Retinal pigment epithelial cell (primary cell): ENCODE results near the gene ANKRD2.

ENCODE experiments used
- DNase-seq: peaks from one replicate; pipeline ENCODE4 v3.0.0-alpha.2; 2010; ENCODE audit warnings: low read depth
- H3K4me3 ChIP-seq: 2 replicates; pipeline ENCODE4 v1.5.1; 2011; ENCODE audit warnings: mild to moderate bottlenecking, low read length, control low read depth, moderate library complexity
- TF ChIP-seq, protein P1 (sequence below): conservative IDR thresholded peaks from 2 replicates; pipeline ENCODE4 v1.5.1; 2011; ENCODE audit warnings: low read depth, low read length, control low read depth, inconsistent platforms

Gene ANKRD2

DNA sequence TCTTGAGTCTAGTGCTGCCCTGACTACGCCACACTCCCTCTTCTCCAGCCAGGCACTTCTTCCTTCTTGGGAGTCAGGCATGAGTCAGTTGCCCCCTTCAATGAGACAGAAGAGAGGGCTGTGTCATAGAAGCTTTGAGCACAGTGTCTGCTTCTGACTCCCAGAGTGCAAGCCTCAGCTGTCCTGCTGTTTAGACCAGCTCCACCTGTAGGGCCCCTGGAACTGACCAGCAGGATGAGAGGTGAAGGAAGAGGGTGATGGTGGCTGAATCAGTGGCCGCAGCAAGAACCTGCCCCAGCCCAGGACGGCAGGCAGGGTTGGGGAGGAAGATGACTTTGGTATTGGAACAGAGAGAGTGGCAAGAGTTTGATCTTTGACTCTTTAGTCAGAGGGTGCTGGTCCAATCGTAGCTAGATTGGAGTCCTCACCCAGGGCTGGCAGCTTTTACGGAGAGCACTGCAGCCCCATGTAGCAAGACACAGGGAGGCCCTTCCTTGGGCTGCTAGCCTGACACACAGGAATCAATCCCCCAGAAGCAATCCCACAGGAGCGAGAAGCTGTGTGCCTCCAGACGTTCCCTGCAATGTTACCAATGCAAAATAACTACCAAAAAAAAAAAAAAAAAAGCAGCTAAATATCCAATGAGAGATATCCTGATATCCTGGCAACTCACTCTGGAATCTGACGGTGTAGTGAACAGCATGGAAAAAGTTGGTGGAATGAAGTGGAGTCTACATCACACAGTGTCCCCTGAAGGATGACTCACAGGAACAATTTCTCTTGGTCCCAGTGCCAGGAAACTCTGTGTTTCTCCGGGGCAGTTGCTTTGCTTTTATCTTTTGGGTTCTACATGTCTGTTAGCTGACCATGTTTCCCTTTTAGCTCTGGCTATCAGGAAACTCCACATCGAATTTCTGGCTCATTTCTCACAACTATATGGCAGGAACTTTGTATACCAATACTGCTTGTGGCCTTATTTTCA, 23.8 kb downstream of the ANKRD2 start:
- TF ChIP-seq, protein P1, sequence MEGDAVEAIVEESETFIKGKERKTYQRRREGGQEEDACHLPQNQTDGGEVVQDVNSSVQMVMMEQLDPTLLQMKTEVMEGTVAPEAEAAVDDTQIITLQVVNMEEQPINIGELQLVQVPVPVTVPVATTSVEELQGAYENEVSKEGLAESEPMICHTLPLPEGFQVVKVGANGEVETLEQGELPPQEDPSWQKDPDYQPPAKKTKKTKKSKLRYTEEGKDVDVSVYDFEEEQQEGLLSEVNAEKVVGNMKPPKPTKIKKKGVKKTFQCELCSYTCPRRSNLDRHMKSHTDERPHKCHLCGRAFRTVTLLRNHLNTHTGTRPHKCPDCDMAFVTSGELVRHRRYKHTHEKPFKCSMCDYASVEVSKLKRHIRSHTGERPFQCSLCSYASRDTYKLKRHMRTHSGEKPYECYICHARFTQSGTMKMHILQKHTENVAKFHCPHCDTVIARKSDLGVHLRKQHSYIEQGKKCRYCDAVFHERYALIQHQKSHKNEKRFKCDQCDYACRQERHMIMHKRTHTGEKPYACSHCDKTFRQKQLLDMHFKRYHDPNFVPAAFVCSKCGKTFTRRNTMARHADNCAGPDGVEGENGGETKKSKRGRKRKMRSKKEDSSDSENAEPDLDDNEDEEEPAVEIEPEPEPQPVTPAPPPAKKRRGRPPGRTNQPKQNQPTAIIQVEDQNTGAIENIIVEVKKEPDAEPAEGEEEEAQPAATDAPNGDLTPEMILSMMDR: no peak
- H3K4me3 ChIP-seq: no peak overlapping the region
- peak; percentile 42 for DNase-seq

DNA sequence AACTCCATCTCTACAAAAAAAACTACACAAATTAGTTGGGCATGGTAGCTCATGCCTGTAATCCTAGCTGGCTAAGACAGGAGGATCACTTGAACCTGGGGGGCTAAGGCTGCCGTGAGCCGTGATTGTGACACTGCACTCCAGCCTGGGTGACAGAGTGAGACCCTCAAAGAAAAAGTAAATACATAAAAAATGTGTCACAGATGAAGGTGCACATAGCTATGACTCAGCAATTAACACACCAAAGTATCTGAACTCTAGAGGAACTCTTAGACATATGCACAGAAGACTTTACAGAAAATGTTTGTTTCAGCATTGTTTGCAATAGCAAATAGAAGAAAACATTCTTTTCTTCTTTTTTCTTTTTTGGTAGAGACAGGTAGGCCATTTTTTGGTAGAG, 25.2 kb downstream of the ANKRD2 start:
- TF ChIP-seq, protein P1: no peak
- H3K4me3 ChIP-seq: no peak overlapping the region
- no peak for DNase-seq

DNA sequence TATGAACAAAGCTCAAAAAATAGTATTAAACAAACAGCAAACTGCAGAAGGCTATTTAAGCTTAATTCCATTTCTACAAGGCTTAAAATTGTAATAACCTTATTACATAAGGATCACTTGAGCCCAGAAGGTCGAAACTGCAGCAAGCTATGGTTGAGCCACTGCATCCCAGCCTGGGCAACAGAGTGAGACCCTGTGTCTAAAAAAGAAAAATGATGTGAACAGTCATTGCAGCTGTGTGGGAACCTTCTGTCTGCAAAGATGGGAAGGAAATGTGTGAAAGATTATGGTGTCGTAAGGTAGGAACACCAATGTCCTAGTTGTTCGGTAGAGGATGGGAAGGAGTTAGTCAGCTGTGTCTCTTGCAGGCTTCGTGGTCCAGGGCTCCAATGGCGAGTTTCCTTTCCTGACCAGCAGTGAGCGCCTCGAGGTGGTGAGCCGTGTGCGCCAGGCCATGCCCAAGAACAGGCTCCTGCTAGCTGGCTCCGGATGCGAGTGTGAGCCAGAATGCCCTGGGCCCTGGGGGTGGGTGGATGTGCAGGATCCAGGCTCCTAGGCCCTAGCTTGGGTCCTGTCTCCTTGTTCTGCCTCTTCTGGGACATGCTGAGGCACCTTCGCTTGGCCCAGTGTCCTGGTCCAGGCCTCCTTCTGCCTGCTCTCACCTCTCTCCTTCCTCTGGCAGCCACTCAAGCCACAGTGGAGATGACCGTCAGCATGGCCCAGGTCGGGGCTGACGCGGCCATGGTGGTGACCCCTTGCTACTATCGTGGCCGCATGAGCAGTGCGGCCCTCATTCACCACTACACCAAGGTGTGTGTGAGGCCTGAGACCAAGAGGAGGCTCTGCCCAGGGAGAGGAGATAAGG, 26.1 kb downstream of the ANKRD2 start:
- TF ChIP-seq, protein P1: no peak
- DNase-seq: no peak
- no peak overlapping the region for H3K4me3 ChIP-seq

DNA sequence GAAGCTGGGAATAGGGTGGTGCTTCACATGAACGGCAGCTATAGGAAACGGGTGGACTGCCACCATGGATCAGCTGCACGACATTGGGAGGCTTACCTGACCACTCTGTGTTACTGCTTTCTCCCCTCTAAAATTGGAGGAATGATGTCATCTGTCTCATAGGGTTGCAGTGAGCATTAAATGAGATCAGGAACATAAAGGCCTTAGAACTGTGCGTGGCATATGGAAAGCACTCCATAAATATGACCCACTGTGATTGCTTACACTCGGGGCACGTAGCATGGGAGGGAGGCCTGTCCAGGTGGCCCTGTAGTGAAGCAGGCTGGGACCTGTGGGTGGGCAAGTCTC, 26.7 kb downstream of the ANKRD2 start:
- no peak for DNase-seq
- TF ChIP-seq, protein P1: no peak
- H3K4me3 ChIP-seq: no peak overlapping the region

DNA sequence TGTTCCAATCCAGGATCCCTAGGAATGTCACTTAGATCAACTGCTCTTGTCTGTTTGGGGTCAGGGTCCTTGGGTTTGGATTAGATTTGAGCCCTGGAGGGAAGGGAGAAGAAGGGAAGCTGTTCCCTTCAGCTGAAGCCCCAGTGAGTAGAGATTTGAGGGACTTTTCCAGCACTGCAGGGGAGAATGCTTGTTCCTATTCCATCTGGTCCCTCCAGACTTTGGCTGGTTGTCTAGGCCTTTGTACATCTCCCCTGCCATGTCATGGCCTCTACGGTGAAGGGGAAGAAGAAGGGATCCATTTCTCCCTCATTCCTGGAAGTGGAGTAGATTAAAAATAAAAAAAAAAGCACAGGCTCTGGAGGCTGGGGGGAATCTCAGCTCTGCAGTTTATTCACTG, 28.0 kb downstream of the ANKRD2 start:
- H3K4me3 ChIP-seq: no peak overlapping the region
- DNase-seq: no peak
- TF ChIP-seq, protein P1: no peak

DNA sequence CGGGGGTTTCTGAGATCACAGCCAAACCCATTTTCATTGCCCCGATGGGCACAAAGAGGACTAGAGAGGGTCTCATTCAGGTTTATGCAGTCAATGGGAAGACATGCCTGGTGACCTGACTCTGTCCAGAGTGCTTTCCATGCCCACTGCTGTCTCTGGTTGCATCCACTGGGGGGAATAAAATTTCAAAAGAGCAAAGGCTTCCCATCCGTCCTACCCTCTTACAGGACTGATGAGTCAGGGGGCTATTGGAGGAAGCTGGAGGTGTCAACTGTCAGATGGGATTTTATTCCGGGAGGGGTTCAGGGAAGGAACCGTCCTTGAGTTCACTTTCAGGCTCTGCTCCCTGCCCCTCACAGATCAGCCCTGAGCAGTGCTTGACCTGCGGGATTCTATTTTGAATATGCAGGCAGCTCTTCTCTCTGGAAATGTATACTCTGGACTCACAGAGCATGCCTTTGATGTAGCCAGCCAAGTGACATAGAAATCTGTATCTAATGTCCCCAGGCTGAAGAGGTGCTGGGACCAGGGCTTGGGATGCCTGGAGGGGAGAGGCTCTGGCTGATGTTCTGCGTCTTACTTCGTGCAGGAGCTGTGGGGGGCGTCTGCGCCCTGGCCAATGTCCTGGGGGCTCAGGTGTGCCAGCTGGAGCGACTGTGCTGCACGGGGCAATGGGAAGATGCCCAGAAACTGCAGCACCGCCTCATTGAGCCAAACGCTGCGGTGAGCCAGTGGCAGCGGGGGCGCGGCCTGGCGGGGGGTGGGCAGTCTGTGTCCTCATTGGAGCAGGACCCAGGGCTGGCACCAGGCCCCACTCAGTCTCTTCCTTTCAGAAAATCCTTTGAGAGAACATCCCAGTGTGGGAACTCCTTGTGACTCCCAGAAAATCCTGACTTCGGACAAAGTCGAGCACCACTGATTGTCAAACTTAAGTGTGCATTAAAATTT, 29.0 kb downstream of the ANKRD2 start:
- no peak overlapping the region for H3K4me3 ChIP-seq
- TF ChIP-seq, protein P1: no peak
- no peak for DNase-seq
